HEK293T (cell line): ENCODE results near the gene CST3.

Source experiments
- CTCF ChIA-PET: fragments of 350-600 bp; formaldehyde crosslinking; extraction: SDS; loops from one replicate; lab custom pipeline; 2021; ENCODE audit warnings: antibody characterized with exemption, inconsistent platforms; lab: Yijun Ruan, JAX
- POLR2A ChIA-PET: fragments of 350-600 bp; formaldehyde crosslinking; extraction: SDS; loops from one replicate; lab custom pipeline; 2020; ENCODE audit warnings: antibody characterized with exemption, inconsistent platforms; lab: Yijun Ruan, JAX
- DNase-seq: peaks from one replicate; pipeline ENCODE4 v3.0.0; 2012; ENCODE audit warnings: mixed read lengths; ENCODE audit errors: extremely low spot score
- ARNT ChIP-seq: fragments of 450-650 bp; IDR thresholded peaks from 2 replicates; pipeline ENCODE4 v1.6.1; 2017; ENCODE audit warnings: mild to moderate bottlenecking
- BHLHE40 ChIP-seq: fragments of 450-650 bp; IDR thresholded peaks from 2 replicates; pipeline ENCODE4 v1.6.1; 2016; ENCODE audit warnings: mild to moderate bottlenecking, moderate library complexity, borderline replicate concordance
- CTBP1 ChIP-seq: fragments of 450-650 bp; IDR thresholded peaks from 2 replicates; pipeline ENCODE4 v1.6.1; 2016; ENCODE audit warnings: borderline replicate concordance
- ELF4 ChIP-seq: fragments of 450-650 bp; IDR thresholded peaks from 2 replicates; pipeline ENCODE4 v1.6.1; 2017; ENCODE audit warnings: antibody characterized with exemption
- FOXA1 ChIP-seq: fragments of 450-650 bp; IDR thresholded peaks from 2 replicates; pipeline ENCODE4 v1.6.1; 2016; ENCODE audit warnings: mild to moderate bottlenecking
- FOXK2 ChIP-seq: fragments of 450-650 bp; IDR thresholded peaks from 2 replicates; pipeline ENCODE4 v1.6.1; 2016; ENCODE audit warnings: mild to moderate bottlenecking
- FOXM1 ChIP-seq: fragments of 450-650 bp; IDR thresholded peaks from 2 replicates; pipeline ENCODE4 v1.6.1; 2017; ENCODE audit warnings: mild to moderate bottlenecking, borderline replicate concordance
- HDGF ChIP-seq: fragments of 450-650 bp; IDR thresholded peaks from 2 replicates; pipeline ENCODE4 v1.6.1; 2017; ENCODE audit warnings: antibody characterized with exemption, borderline replicate concordance
- L3MBTL2 ChIP-seq: fragments of 450-650 bp; conservative IDR thresholded peaks from 2 replicates; pipeline ENCODE4 v1.6.1; 2016; ENCODE audit warnings: mild to moderate bottlenecking
- LEF1 ChIP-seq: fragments of 450-650 bp; IDR thresholded peaks from 2 replicates; pipeline ENCODE4 v1.6.1; 2017; ENCODE audit warnings: mild to moderate bottlenecking, borderline replicate concordance
- NFRKB ChIP-seq: fragments of 450-650 bp; IDR thresholded peaks from 2 replicates; pipeline ENCODE4 v1.6.1; 2016; ENCODE audit warnings: mild to moderate bottlenecking, moderate library complexity
- SP1 ChIP-seq: fragments of 450-650 bp; IDR thresholded peaks from 2 replicates; pipeline ENCODE4 v1.6.1; 2017
- SUZ12 ChIP-seq: fragments of 450-650 bp; IDR thresholded peaks from 2 replicates; pipeline ENCODE4 v1.6.1; 2016; ENCODE audit warnings: mild to moderate bottlenecking
- TARDBP ChIP-seq: fragments of 450-650 bp; IDR thresholded peaks from 2 replicates; pipeline ENCODE4 v1.6.1; 2016
- ZNF384 ChIP-seq: fragments of 450-650 bp; IDR thresholded peaks from 2 replicates; pipeline ENCODE4 v1.6.1; 2016
- TF ChIP-seq, protein P1 (sequence below): fragments of 450-650 bp; IDR thresholded peaks from 2 replicates; pipeline ENCODE4 v1.6.1; 2016

The CST3 gene

GRCh38 chr20:23652926-23653325 lies 15.2 kb upstream of the CST3 start:
- ChIA-PET CTCF (no interaction called here), POLR2A (no interaction called here)
- no peak for DNase-seq
- TF ChIP-seq FOXK2 (no peak), ELF4 (no peak), CTBP1 (no peak), ZNF384 (no peak)
- TF ChIP-seq, protein P1, sequence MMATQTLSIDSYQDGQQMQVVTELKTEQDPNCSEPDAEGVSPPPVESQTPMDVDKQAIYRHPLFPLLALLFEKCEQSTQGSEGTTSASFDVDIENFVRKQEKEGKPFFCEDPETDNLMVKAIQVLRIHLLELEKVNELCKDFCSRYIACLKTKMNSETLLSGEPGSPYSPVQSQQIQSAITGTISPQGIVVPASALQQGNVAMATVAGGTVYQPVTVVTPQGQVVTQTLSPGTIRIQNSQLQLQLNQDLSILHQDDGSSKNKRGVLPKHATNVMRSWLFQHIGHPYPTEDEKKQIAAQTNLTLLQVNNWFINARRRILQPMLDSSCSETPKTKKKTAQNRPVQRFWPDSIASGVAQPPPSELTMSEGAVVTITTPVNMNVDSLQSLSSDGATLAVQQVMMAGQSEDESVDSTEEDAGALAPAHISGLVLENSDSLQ = no peak

DNA sequence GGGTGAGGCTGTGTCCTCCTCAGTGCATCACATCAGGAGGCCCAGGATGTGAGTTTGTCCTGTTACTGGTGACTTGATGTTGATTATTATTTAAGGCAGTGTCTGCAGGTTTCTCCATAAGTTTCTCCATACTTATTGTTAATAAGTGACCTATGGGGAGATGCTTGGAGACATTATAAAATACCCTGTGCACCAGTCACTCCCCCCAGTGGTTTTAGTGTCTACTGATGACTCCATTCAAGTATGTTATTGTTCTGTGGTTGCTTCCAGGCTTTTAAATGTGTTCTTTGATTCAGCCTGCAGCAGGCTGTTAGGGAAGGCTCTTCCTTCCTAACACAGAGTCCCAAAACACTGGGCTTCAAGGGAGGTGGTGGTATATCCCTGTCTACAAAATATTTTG lies 14.6 kb upstream of the CST3 start:
- no peak for DNase-seq
- TF ChIP-seq SUZ12 (no peak), FOXK2 (no peak), CTBP1 (no peak)
- TF ChIP-seq, protein P1 = no peak
- ChIA-PET CTCF (no interaction called here), POLR2A (no interaction called here)

DNA sequence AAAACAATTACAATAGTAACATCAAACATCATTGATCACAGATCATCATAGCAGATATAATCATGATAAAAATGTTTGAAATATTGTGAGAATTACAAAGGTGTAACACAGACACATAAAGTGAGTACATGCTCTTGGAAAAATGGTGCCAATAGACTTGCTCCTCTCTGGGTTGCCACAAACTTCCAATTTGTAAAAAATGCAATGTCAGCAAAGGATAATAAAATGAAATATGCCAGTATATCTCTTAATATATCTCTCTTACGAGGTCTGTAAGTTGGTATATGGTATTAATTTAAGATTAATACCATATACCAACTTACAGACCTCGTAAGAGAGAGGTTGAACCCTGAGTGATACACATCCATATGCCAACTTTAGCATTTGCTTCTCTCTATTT lies 13.4 kb upstream of the CST3 start:
- ChIA-PET POLR2A (no interaction called here), CTCF (no interaction called here)

GRCh38 chr20:23649830-23650417 lies 12.2 kb upstream of the CST3 start:
- TF ChIP-seq ZNF384 (no peak), SUZ12 (no peak), SP1 (no peak), ARNT (no peak), LEF1 (no peak), NFRKB (no peak), L3MBTL2 (no peak), BHLHE40 (no peak), FOXA1 (no peak), FOXM1 (no peak), FOXK2 (no peak), TARDBP (no peak), CTBP1 (no peak)
- TF ChIP-seq, protein P1 = no peak
- DNase-seq = no peak
- ChIA-PET CTCF (interaction anchor here (0.7 kb wide), 1 partner anchor 227 kb away, joined by 3 read pairs; no protein-coding TSS in a partner anchor), POLR2A (no interaction called here)

More for the DNA sequence above, 13.4 kb upstream of the CST3 start:
- no peak for TF ChIP-seq CTBP1
- TF ChIP-seq HDGF = no peak
- no peak for TF ChIP-seq BHLHE40
- TF ChIP-seq L3MBTL2 = no peak
- no peak for TF ChIP-seq LEF1
- no peak for TF ChIP-seq SP1
- no peak for DNase-seq

DNA sequence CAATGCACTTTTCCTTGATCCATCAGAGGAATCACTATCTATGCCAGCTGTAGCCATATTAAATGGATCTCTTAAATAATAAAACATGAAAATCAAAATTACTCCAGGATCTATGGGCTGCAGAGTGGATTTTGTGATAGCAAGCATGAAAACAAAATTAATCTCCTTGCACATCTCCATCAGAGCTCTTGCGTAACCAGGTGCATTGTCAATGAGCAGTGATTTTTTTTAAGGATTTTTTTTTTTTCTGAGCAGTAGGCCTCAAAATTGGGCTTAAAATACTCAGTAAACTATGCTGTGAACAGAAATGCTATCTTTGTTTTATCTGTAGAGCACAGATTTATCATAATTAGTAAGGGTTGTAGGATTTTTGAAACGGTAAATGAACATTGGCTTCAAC lies 11.5 kb upstream of the CST3 start:
- DNase-seq = no peak
- ChIA-PET CTCF (interaction anchor here (0.6 kb wide), 1 partner anchor 468 kb away, joined by 6 read pairs; no protein-coding TSS in a partner anchor), POLR2A (no interaction called here)
- TF ChIP-seq SUZ12 (no peak), NFRKB (no peak), L3MBTL2 (no peak), SP1 (no peak), CTBP1 (no peak), FOXA1 (no peak), LEF1 (no peak)
- TF ChIP-seq, protein P1 = no peak

DNA sequence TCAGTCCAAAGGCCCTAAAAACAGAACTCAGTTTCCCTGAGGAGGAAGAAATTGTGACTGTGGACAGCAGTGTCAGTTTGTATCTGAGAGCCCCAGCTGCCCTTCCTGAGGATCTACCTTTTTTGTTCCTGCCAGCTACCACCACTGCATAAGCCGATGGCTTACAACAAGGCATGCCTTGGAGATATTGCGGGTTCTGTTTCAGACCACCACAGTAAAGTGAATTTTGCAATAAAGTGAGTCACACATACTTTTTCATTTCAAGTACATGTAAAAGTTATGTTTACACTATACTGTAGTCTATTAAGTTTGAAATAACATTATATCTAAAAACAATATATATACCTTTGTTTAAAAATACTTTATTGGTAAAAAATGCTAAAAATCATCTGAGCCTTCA lies 9.6 kb upstream of the CST3 start:
- ChIA-PET CTCF (no interaction called here), POLR2A (interaction anchor here (1.2 kb wide), 1 partner anchor 13 kb away, joined by 3 read pairs; no protein-coding TSS in a partner anchor)
- DNase-seq = no peak
- TF ChIP-seq BHLHE40 = no peak
- TF ChIP-seq ELF4 = no peak

GRCh38 chr20:23646106-23646873 lies 8.5 kb upstream of the CST3 start:
- TF ChIP-seq SUZ12 (no peak), L3MBTL2 (peak; percentile 19; the same call in 1 of the 2 replicates), LEF1 (no peak)
- TF ChIP-seq, protein P1 = peak; percentile 34; the same call in 1 of the 2 replicates
- POLR2A ChIA-PET = interaction anchor here (1.2 kb wide), 1 partner anchor 14 kb away, joined by 3 read pairs; no protein-coding TSS in a partner anchor

More at GRCh38 chr20:23646106-23646873, 8.5 kb upstream of the CST3 start:
- CTCF ChIA-PET = no interaction called here
- DNase-seq = no peak
